H9 (cell line): Measurements from ENCODE around the gene ITGA1. TPM values are rescaled to one million over a fixed set of nuclear protein-coding genes. Genes with fewer than 3 reads are reported as not detected.

Experiments
- DNase-seq: peaks from one replicate; pipeline ENCODE4 v3.0.0-alpha.2; 2017
- H2AFZ ChIP-seq: one replicate; pipeline ENCODE4 v1.6.1; 2013; ENCODE audit warnings: mild to moderate bottlenecking, low read length, control low read depth, moderate library complexity
- H2AK5ac ChIP-seq: 2 replicates; pipeline ENCODE4 v1.6.1; 2013; ENCODE audit warnings: low read length, control low read depth, mixed read lengths; ENCODE audit not compliant: insufficient read length
- H2BK120ac ChIP-seq: one replicate; pipeline ENCODE4 v1.6.1; 2013; ENCODE audit warnings: low read depth, mild to moderate bottlenecking, low read length, control low read depth, inconsistent platforms; ENCODE audit not compliant: poor library complexity, severe bottlenecking
- H2BK12ac ChIP-seq: 2 replicates; pipeline ENCODE4 v1.6.1; 2013; ENCODE audit warnings: low read length, control low read depth, mixed read lengths, low read depth; ENCODE audit not compliant: insufficient read length
- H2BK15ac ChIP-seq: 2 replicates; pipeline ENCODE4 v1.6.1; 2013; ENCODE audit warnings: low read depth, low read length, control low read depth
- H2BK20ac ChIP-seq: one replicate; pipeline ENCODE4 v1.6.1; 2013; ENCODE audit warnings: low read depth, mild to moderate bottlenecking, low read length, control low read depth, inconsistent platforms; ENCODE audit not compliant: poor library complexity, severe bottlenecking
- H2BK5ac ChIP-seq: 2 replicates; pipeline ENCODE4 v1.6.1; 2013; ENCODE audit warnings: low read length, control low read depth, mixed read lengths; ENCODE audit not compliant: insufficient read length
- H3K14ac ChIP-seq: 2 replicates; pipeline ENCODE4 v1.6.1; 2013; ENCODE audit warnings: low read length, control low read depth; ENCODE audit not compliant: insufficient read depth
- H3K18ac ChIP-seq: 2 replicates; pipeline ENCODE4 v1.6.1; 2013; ENCODE audit warnings: low read depth, mild to moderate bottlenecking, mixed read lengths, low read length, control low read depth; ENCODE audit not compliant: insufficient read length
- H3K23ac ChIP-seq: 2 replicates; pipeline ENCODE4 v1.6.1; 2013; ENCODE audit warnings: low read length, control low read depth, mixed read lengths, low read depth; ENCODE audit not compliant: insufficient read length
- H3K23me2 ChIP-seq: 2 replicates; pipeline ENCODE4 v1.6.1; 2013; ENCODE audit warnings: low read depth, mild to moderate bottlenecking, mixed read lengths, low read length, control low read depth; ENCODE audit not compliant: insufficient read length, poor library complexity, severe bottlenecking
- H3K27ac ChIP-seq: 2 replicates; pipeline ENCODE4 v1.5.1; 2013; ENCODE audit warnings: low read length, control low read depth, mixed read lengths, low read depth; ENCODE audit not compliant: insufficient read length
- H3K27me3 ChIP-seq: 2 replicates; pipeline ENCODE4 v1.6.1; 2013; ENCODE audit warnings: low read length, control low read depth, inconsistent platforms; ENCODE audit not compliant: insufficient read depth
- H3K4ac ChIP-seq: 2 replicates; pipeline ENCODE4 v1.6.1; 2013; ENCODE audit warnings: low read depth, mild to moderate bottlenecking, control low read depth, inconsistent platforms, low read length, moderate library complexity
- H3K4me1 ChIP-seq: 2 replicates; pipeline ENCODE4 v1.6.1; 2013; ENCODE audit warnings: low read length, control low read depth, inconsistent platforms; ENCODE audit not compliant: insufficient read depth
- H3K4me2 ChIP-seq: 2 replicates; pipeline ENCODE4 v1.6.1; 2013; ENCODE audit warnings: low read length, control low read depth, mixed read lengths; ENCODE audit not compliant: insufficient read length, insufficient read depth
- H3K56ac ChIP-seq: 2 replicates; pipeline ENCODE4 v1.6.1; 2013; ENCODE audit warnings: low read depth, mild to moderate bottlenecking, mixed read lengths, low read length, control low read depth; ENCODE audit not compliant: insufficient read length
- H3K79me1 ChIP-seq: 2 replicates; pipeline ENCODE4 v1.6.1; 2013; ENCODE audit warnings: low read depth, mild to moderate bottlenecking, moderate library complexity, low read length, control low read depth, inconsistent platforms; ENCODE audit not compliant: insufficient read depth, poor library complexity, severe bottlenecking
- H3K79me2 ChIP-seq: 2 replicates; pipeline ENCODE4 v1.6.1; 2013; ENCODE audit warnings: low read length, control low read depth, inconsistent platforms; ENCODE audit not compliant: insufficient read depth
- H3K9ac ChIP-seq: 2 replicates; pipeline ENCODE4 v1.6.1; 2013; ENCODE audit warnings: low read length, control low read depth, mixed read lengths; ENCODE audit not compliant: insufficient read length; ENCODE audit errors: extremely low read depth
- H3K9me3 ChIP-seq: one replicate; pipeline ENCODE4 v1.6.1; 2013; ENCODE audit warnings: low read depth, low read length, inconsistent platforms; ENCODE audit not compliant: control insufficient read depth
- H3T11ph ChIP-seq: one replicate; pipeline ENCODE4 v1.6.1; 2013; ENCODE audit warnings: mild to moderate bottlenecking, low read length, control low read depth, inconsistent platforms
- H4K20me1 ChIP-seq: one replicate; pipeline ENCODE4 v1.6.1; 2013; ENCODE audit not compliant: control insufficient read depth, insufficient read length, insufficient read depth
- H4K5ac ChIP-seq: 2 replicates; pipeline ENCODE4 v1.6.1; 2013; ENCODE audit warnings: low read depth, mild to moderate bottlenecking, mixed read lengths, low read length, control low read depth; ENCODE audit not compliant: insufficient read length
- H4K8ac ChIP-seq: replicated peaks from 2 replicates; pipeline ENCODE4 v1.6.1; 2013; ENCODE audit warnings: low read length, control low read depth, mixed read lengths, low read depth; ENCODE audit not compliant: insufficient read length
- H4K91ac ChIP-seq: 2 replicates; pipeline ENCODE4 v1.6.1; 2013; ENCODE audit warnings: low read depth, mild to moderate bottlenecking, moderate library complexity, mixed read lengths, low read length, control low read depth; ENCODE audit not compliant: insufficient read length
- H3K27ac Mint-ChIP-seq, 3 experiments: 2 replicates in 2 of 3; 3 replicates in 1 of 3; pipeline ENCODE4 v1.8.0; 2020 to 2021; ENCODE audit warnings: mixed read lengths in 3 of 3, mild to moderate bottlenecking in 1 of 3, moderate library complexity in 1 of 3
- H3K27me3 Mint-ChIP-seq: 2 replicates; pipeline ENCODE4 v1.8.0; 2021; ENCODE audit warnings: low read depth, mild to moderate bottlenecking, moderate library complexity, mixed read lengths
- H3K36me3 Mint-ChIP-seq, 3 experiments: 2 replicates in 2 of 3; 3 replicates in 1 of 3; pipeline ENCODE4 v1.8.0; 2020 to 2021; ENCODE audit warnings: low read depth in 3 of 3, mixed read lengths in 3 of 3; ENCODE audit not compliant: insufficient read depth in 1 of 3
- H3K4me1 Mint-ChIP-seq, 2 experiments: 2 replicates each; pipeline ENCODE4 v1.8.0; 2020; ENCODE audit warnings: mixed read lengths in 2 of 2
- H3K4me3 Mint-ChIP-seq, 2 experiments: 2 replicates in 1 of 2; 3 replicates in 1 of 2; pipeline ENCODE4 v1.8.0; 2020 to 2021; ENCODE audit warnings: mild to moderate bottlenecking in 2 of 2, mixed read lengths in 2 of 2, moderate library complexity in 1 of 2
- H3K9me3 Mint-ChIP-seq, 2 experiments: 2 replicates in 1 of 2; 3 replicates in 1 of 2; pipeline ENCODE4 v1.8.0; 2020; ENCODE audit warnings: mild to moderate bottlenecking in 2 of 2, mixed read lengths in 2 of 2, moderate library complexity in 1 of 2
- CTCF ChIP-seq: fragments of 200-600 bp; sonication (generic); conservative IDR thresholded peaks from 3 replicates; pipeline ENCODE4 v1.8.0; 2021; ENCODE audit warnings: antibody characterized with exemption, mild to moderate bottlenecking
- WGBS: extraction: QIAGEN DNeasy Blood & Tissue Kit; methylation state at CpG from one replicate; pipeline ENCODE4 v1.1.7; 2013; ENCODE audit warnings: missing lambda C conversion rate, low lambda C conversion rate, mixed read lengths; ENCODE audit not compliant: insufficient read length; ENCODE audit errors: extremely low coverage; 5-methylcytosine and 5-hydroxymethylcytosine counted together
- total RNA-seq: library from RNA; stranded (reverse); gene quantifications from 2 replicates; pipeline ENCODE4 v1.2.1, GENCODE V29; 2021

The ITGA1 gene
- total RNA-seq, 1 experiment from 2014 or later = 3.9 TPM

GRCh38 chr5:52849544-52849943, 61.8 kb downstream of the ITGA1 start:
- no peak overlapping the region for H3K9ac ChIP-seq
- no peak overlapping the region for H3T11ph ChIP-seq
- H2AK5ac ChIP-seq = no peak overlapping the region
- no peak overlapping the region for H3K4ac ChIP-seq
- no peak overlapping the region for H2BK12ac ChIP-seq
- no peaks in the 10 kb centered on the region for H3K36me3 Mint-ChIP-seq
- H4K8ac ChIP-seq = no peak overlapping the region
- H3K27me3 ChIP-seq = no peaks in the 10 kb centered on the region
- H3K14ac ChIP-seq = no peak overlapping the region
- H3K23ac ChIP-seq = no peak overlapping the region
- no peaks in the 10 kb centered on the region for H3K4me1 ChIP-seq
- no peak overlapping the region for H2BK5ac ChIP-seq
- H3K4me1 Mint-ChIP-seq = no peaks in the 10 kb centered on the region
- H2BK120ac ChIP-seq = no peak overlapping the region
- H3K79me1 ChIP-seq = no peaks in the 10 kb centered on the region
- no peak overlapping the region for H3K56ac ChIP-seq
- H4K91ac ChIP-seq = no peak overlapping the region
- H2BK20ac ChIP-seq = no peak overlapping the region
- H3K27ac ChIP-seq = no peak overlapping the region
- no peaks in the 10 kb centered on the region for H3K9me3 ChIP-seq
- H3K9me3 Mint-ChIP-seq = no peaks in the 10 kb centered on the region
- no peak overlapping the region for H3K27ac Mint-ChIP-seq
- H2BK15ac ChIP-seq = no peak overlapping the region
- no peak overlapping the region for H4K5ac ChIP-seq
- no peak overlapping the region for H2AFZ ChIP-seq
- no peak overlapping the region for H3K4me2 ChIP-seq
- H3K27me3 Mint-ChIP-seq = no peaks in the 10 kb centered on the region
- H3K23me2 ChIP-seq = no peaks in the 10 kb centered on the region
- no peak for TF ChIP-seq CTCF
- H3K18ac ChIP-seq = no peak overlapping the region
- no peak overlapping the region for H3K4me3 Mint-ChIP-seq
- no peaks in the 10 kb centered on the region for H3K79me2 ChIP-seq
- no CpG with 5 or more reads among the region's 3 CpGs for WGBS
- H4K20me1 ChIP-seq = no peaks in the 10 kb centered on the region
- DNase-seq = no peak
